IMR-90 (cell line): ENCODE results near the gene ZFAND4. TPM values are rescaled to one million over a fixed set of nuclear protein-coding genes. Genes with fewer than 3 reads are reported as not detected.

Source experiments
- ATAC-seq: fragments of 200-7000 bp; cut with Tn5 transposase; 2 replicates; pipeline ENCODE4 v1.9.1; 2020; ENCODE audit warnings: low read depth, mild to moderate bottlenecking, moderate library complexity
- BruUV-seq: library from RNA; stranded (reverse); fragments of 400-500 nt; replicated peaks from 2 replicates; lab custom pipeline; 2021; lab: Mats Ljungman, UMichigan
- CTCF ChIA-PET: fragments of 300-600 bp; formaldehyde crosslinking; extraction: SDS; loops from one replicate; lab custom pipeline; 2021; ENCODE audit warnings: antibody characterized with exemption; lab: Yijun Ruan, JAX
- POLR2A ChIA-PET: fragments of 300-600 bp; sonication (Branson Sonifier 250); formaldehyde crosslinking; loops from one replicate; lab custom pipeline; 2022; ENCODE audit warnings: antibody characterized with exemption; ENCODE audit not compliant: unreplicated experiment; lab: Charles Lee
- DNase-seq: peaks from one replicate; pipeline ENCODE4 v3.0.0; 2013
- H2AFZ ChIP-seq: replicated peaks from 2 replicates; pipeline ENCODE3; 2013; ENCODE audit warnings: low read length, mild to moderate bottlenecking; ENCODE audit not compliant: poor library complexity
- H2AK5ac ChIP-seq: 2 replicates; pipeline ENCODE4 v1.6.1; 2013; ENCODE audit warnings: low read depth, low read length, inconsistent platforms
- H2AK9ac ChIP-seq: replicated peaks from 2 replicates; pipeline ENCODE3; 2013; ENCODE audit warnings: mild to moderate bottlenecking, low read depth, low read length, moderate library complexity; ENCODE audit not compliant: poor library complexity
- H2BK120ac ChIP-seq: 2 replicates; pipeline ENCODE4 v1.6.1; 2013; ENCODE audit warnings: low read depth, low read length, inconsistent platforms
- H2BK15ac ChIP-seq: 3 replicates; pipeline ENCODE4 v1.6.1; 2013; ENCODE audit warnings: low read depth, low read length, inconsistent platforms
- H2BK20ac ChIP-seq: 2 replicates; pipeline ENCODE4 v1.6.1; 2013; ENCODE audit warnings: low read depth, mild to moderate bottlenecking, inconsistent platforms, low read length, moderate library complexity
- H2BK5ac ChIP-seq: 2 replicates; pipeline ENCODE4 v1.6.1; 2013; ENCODE audit warnings: mild to moderate bottlenecking, low read depth, low read length, inconsistent platforms; ENCODE audit not compliant: poor library complexity, severe bottlenecking
- H3K14ac ChIP-seq: replicated peaks from 2 replicates; pipeline ENCODE4 v1.6.1; 2013; ENCODE audit warnings: low read depth, low read length, inconsistent platforms
- H3K18ac ChIP-seq: 2 replicates; pipeline ENCODE4 v1.6.1; 2013; ENCODE audit warnings: low read depth, low read length, control low read depth
- H3K23ac ChIP-seq: 2 replicates; pipeline ENCODE4 v1.6.1; 2013; ENCODE audit warnings: low read depth, low read length, inconsistent platforms
- H3K27ac ChIP-seq: 2 replicates; pipeline ENCODE4 v1.5.1; 2013; ENCODE audit warnings: mild to moderate bottlenecking, control low read depth, low read length; ENCODE audit not compliant: insufficient read depth
- H3K27me3 ChIP-seq: 2 replicates; pipeline ENCODE4 v1.6.1; 2013; ENCODE audit warnings: low read length; ENCODE audit not compliant: control insufficient read depth, insufficient read depth
- H3K36me3 ChIP-seq: 2 replicates; pipeline ENCODE4 v1.6.1; 2013; ENCODE audit warnings: low read length, mixed read lengths; ENCODE audit not compliant: control insufficient read depth, insufficient read depth
- H3K4ac ChIP-seq: 2 replicates; pipeline ENCODE4 v1.6.1; 2013; ENCODE audit warnings: low read depth, low read length, inconsistent platforms
- H3K4me1 ChIP-seq: 2 replicates; pipeline ENCODE4 v1.6.1; 2013; ENCODE audit warnings: low read length, mixed read lengths; ENCODE audit not compliant: control insufficient read depth, insufficient read depth
- H3K4me2 ChIP-seq: 2 replicates; pipeline ENCODE4 v1.6.1; 2013; ENCODE audit warnings: low read depth, mild to moderate bottlenecking, control low read depth, low read length, moderate library complexity
- H3K4me3 ChIP-seq: 2 replicates; pipeline ENCODE4 v1.5.1; 2013; ENCODE audit warnings: low read depth, mild to moderate bottlenecking, control low read depth, low read length, moderate library complexity; ENCODE audit not compliant: insufficient read depth
- H3K56ac ChIP-seq: 2 replicates; pipeline ENCODE4 v1.6.1; 2013; ENCODE audit warnings: low read length, inconsistent platforms; ENCODE audit not compliant: insufficient read depth; ENCODE audit errors: extremely low read depth
- H3K79me1 ChIP-seq, 2 experiments: 2 replicates each; pipeline ENCODE4 v1.6.1; 2013; ENCODE audit warnings: low read length in 2 of 2, inconsistent platforms in 1 of 2, low read depth in 1 of 2
- H3K9ac ChIP-seq: 2 replicates; pipeline ENCODE4 v1.6.1; 2013; ENCODE audit warnings: low read depth, low read length, control low read depth
- H3K9me1 ChIP-seq: 2 replicates; pipeline ENCODE4 v1.6.1; 2013; ENCODE audit warnings: low read length, inconsistent platforms; ENCODE audit not compliant: insufficient read depth
- H3K9me3 ChIP-seq: 2 replicates; pipeline ENCODE4 v1.6.1; 2013; ENCODE audit warnings: low read length; ENCODE audit not compliant: control insufficient read depth, insufficient read depth
- H4K20me1 ChIP-seq: 2 replicates; pipeline ENCODE4 v1.6.1; 2013; ENCODE audit warnings: low read length, inconsistent platforms; ENCODE audit not compliant: insufficient read depth
- H4K5ac ChIP-seq: 2 replicates; pipeline ENCODE4 v1.6.1; 2013; ENCODE audit warnings: mild to moderate bottlenecking, low read depth, low read length, control low read depth
- H4K8ac ChIP-seq, 2 experiments: 2 replicates each; pipeline ENCODE4 v1.6.1; 2013; ENCODE audit warnings: low read depth in 2 of 2, low read length in 2 of 2, control low read depth in 1 of 2, inconsistent platforms in 1 of 2
- H4K91ac ChIP-seq: 2 replicates; pipeline ENCODE4 v1.6.1; 2013; ENCODE audit warnings: low read depth, low read length, inconsistent platforms; ENCODE audit not compliant: insufficient read depth
- CHD1 ChIP-seq: IDR thresholded peaks from 2 replicates; pipeline ENCODE4 v1.6.1; 2012; ENCODE audit warnings: low read depth, low read length, improper control_type of control experiment
- ELK1 ChIP-seq: fragments of 150-350 bp; IDR thresholded peaks from 2 replicates; pipeline ENCODE4 v1.6.1; 2016; ENCODE audit warnings: low read depth, mild to moderate bottlenecking, low read length, moderate library complexity, borderline replicate concordance
- FOS ChIP-seq: fragments of 150-350 bp; IDR thresholded peaks from 2 replicates; pipeline ENCODE4 v1.6.1; 2016; ENCODE audit warnings: low read depth, low read length
- MAFK ChIP-seq: IDR thresholded peaks from 2 replicates; pipeline ENCODE4 v1.6.1; 2012; ENCODE audit warnings: low read depth, low read length, improper control_type of control experiment
- MAZ ChIP-seq: IDR thresholded peaks from 2 replicates; pipeline ENCODE4 v1.6.1; 2012; ENCODE audit warnings: low read depth, mild to moderate bottlenecking, low read length, improper control_type of control experiment, moderate library complexity, borderline replicate concordance
- NFE2L2 ChIP-seq: fragments of 150-350 bp; IDR thresholded peaks from 2 replicates; pipeline ENCODE4 v1.6.1; 2016; ENCODE audit warnings: low read depth, mild to moderate bottlenecking, low read length
- POLR2A ChIP-seq: IDR thresholded peaks from 2 replicates; pipeline ENCODE4 v1.6.1; 2012; ENCODE audit warnings: mild to moderate bottlenecking, low read depth, low read length
- RCOR1 ChIP-seq: IDR thresholded peaks from 2 replicates; pipeline ENCODE4 v1.6.1; 2012; ENCODE audit warnings: mild to moderate bottlenecking, low read length, improper control_type of control experiment; ENCODE audit not compliant: insufficient replicate concordance
- WGBS, 2 experiments: methylation state at CpG; one replicate each; pipeline versions ENCODE4 v1.1.5 to v1.1.7; 2013; ENCODE audit warnings: missing lambda C conversion rate in 2 of 2; ENCODE audit not compliant: insufficient read length in 1 of 2; ENCODE audit errors: extremely low coverage in 2 of 2; 5-methylcytosine and 5-hydroxymethylcytosine counted together
- dilution Hi-C: fragments of 300-500 bp; cut with HindIII; formaldehyde crosslinking; loops from one replicate; pipeline ENCODE4 v1.14.3; 2018; ENCODE audit warnings: low sequenced_read_pairs; ENCODE audit not compliant: unreplicated experiment
- in situ Hi-C: fragments of 300-500 bp; cut with MboI; formaldehyde crosslinking; loops from 3 replicates; pipeline ENCODE4 v1.14.3; 2019; ENCODE audit warnings: low sequenced_read_pairs, inconsistent platforms, mixed read lengths
- intact Hi-C: fragments of 100-400 bp; cut with micrococcal nuclease; formaldehyde crosslinking; loops from 2 replicates; pipeline ENCODE4 v1.10.0; 2022
- polyA plus RNA-seq, 3 experiments: library from polyadenylated mRNA; depleted of rRNA; stranded (reverse); fragments of >200 nt; gene quantifications; 2 replicates each; pipeline ENCODE4 v1.2.3, GENCODE V29; 2012; ENCODE audit warnings: low replicate concordance in 1 of 3
- total RNA-seq: library from RNA; depleted of rRNA; stranded (reverse); fragments of >200 nt; gene quantifications from 2 replicates; pipeline ENCODE4 v1.2.3, GENCODE V29; 2012

Gene ZFAND4
- total and polyA plus RNA-seq, 2 of the 4 experiments (the other 2 are of a cell fraction), result 2.0 to 3.4 TPM

DNA sequence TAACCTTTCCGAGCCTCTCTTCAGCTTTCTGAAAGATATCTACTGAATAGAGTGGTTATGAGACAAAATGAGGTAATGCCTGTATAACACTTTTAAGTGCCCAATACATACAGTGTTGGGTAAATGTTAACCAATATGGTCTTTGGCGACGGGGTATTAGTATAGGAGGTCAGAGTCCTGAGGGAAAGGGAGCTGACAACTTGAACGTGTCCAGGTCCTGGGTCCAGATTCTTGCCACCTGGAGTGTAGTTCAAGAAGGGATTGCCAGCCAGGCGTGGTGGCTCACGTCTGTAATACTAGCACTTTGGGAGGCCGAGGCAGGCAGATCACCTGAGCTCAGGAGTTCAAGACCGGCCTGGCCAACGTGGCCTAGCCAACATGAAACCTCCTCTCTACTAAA lies 76.0 kb downstream of the ZFAND4 start:
- no TSS peak for BruUV-seq
- peaks cover 20% of the 10 kb centered on the region for H3K27me3 ChIP-seq
- H2BK20ac ChIP-seq, result no peak overlapping the region
- 92% methylated on average over 4 of the region's 9 CpGs; no CpG with 5 or more reads in 1 of the 2 experiments for WGBS, 2 experiments
- no peak overlapping the region for H3K9ac ChIP-seq
- no peak overlapping the region for H2AFZ ChIP-seq
- ChIA-PET CTCF (interaction anchor here (0.8 kb wide), 1 partner anchor 10 kb away, joined by 3 read pairs; no protein-coding TSS in a partner anchor), POLR2A (no interaction called here)
- dilution Hi-C loops (no loop called here), in situ Hi-C loops (no loop called here), intact Hi-C loops (no loop called here)
- H3K9me3 ChIP-seq, result no peaks in the 10 kb centered on the region
- no peak overlapping the region for H3K27ac ChIP-seq
- H2AK9ac ChIP-seq, result no peak overlapping the region
- H3K14ac ChIP-seq, result no peak overlapping the region
- TF ChIP-seq MAZ, result no peak
- TF ChIP-seq ELK1, result no peak
- no peak for TF ChIP-seq NFE2L2
- no peak for TF ChIP-seq FOS
- no peak for TF ChIP-seq CHD1
- TF ChIP-seq POLR2A, result no peak
- no peak for TF ChIP-seq MAFK
- TF ChIP-seq RCOR1, result no peak
- H3K79me1 ChIP-seq, result peaks cover 8 to 15% of the 10 kb centered on the region in 2 experiments
- H3K18ac ChIP-seq, result no peak overlapping the region
- H3K4ac ChIP-seq, result no peak overlapping the region
- H4K20me1 ChIP-seq, result no peaks in the 10 kb centered on the region
- H4K8ac ChIP-seq, result no peak overlapping the region
- no peak overlapping the region for H4K91ac ChIP-seq
- no peak overlapping the region for H2BK15ac ChIP-seq
- no peak overlapping the region for H2BK120ac ChIP-seq
- H3K4me1 ChIP-seq, result peaks cover 2% of the 10 kb centered on the region; the same call in 1 of the 2 replicates
- no peak overlapping the region for H2AK5ac ChIP-seq
- H3K4me2 ChIP-seq, result no peak overlapping the region
- no peaks in the 10 kb centered on the region for H3K9me1 ChIP-seq
- no peaks in the 10 kb centered on the region for H3K36me3 ChIP-seq
- no peak overlapping the region for H3K56ac ChIP-seq
- DNase-seq, result no peak
- no peak overlapping the region for H4K5ac ChIP-seq
- H3K4me3 ChIP-seq, result no peak overlapping the region
- no peak overlapping the region for H3K23ac ChIP-seq
- ATAC-seq, result no peak
- no peak overlapping the region for H2BK5ac ChIP-seq
